H9 (cell line): ENCODE results near the gene ELP1. TPM values are rescaled to one million over a fixed set of nuclear protein-coding genes. Genes with fewer than 3 reads are reported as not detected.

ENCODE experiments used
- DNase-seq: peaks from one replicate; pipeline ENCODE4 v3.0.0-alpha.2; 2017
- H2AFZ ChIP-seq: one replicate; pipeline ENCODE4 v1.6.1; 2013; ENCODE audit warnings: mild to moderate bottlenecking, low read length, control low read depth, moderate library complexity
- H2AK5ac ChIP-seq: 2 replicates; pipeline ENCODE4 v1.6.1; 2013; ENCODE audit warnings: low read length, control low read depth, mixed read lengths; ENCODE audit not compliant: insufficient read length
- H2BK120ac ChIP-seq: one replicate; pipeline ENCODE4 v1.6.1; 2013; ENCODE audit warnings: low read depth, mild to moderate bottlenecking, low read length, control low read depth, inconsistent platforms; ENCODE audit not compliant: poor library complexity, severe bottlenecking
- H2BK12ac ChIP-seq: 2 replicates; pipeline ENCODE4 v1.6.1; 2013; ENCODE audit warnings: low read length, control low read depth, mixed read lengths, low read depth; ENCODE audit not compliant: insufficient read length
- H2BK15ac ChIP-seq: 2 replicates; pipeline ENCODE4 v1.6.1; 2013; ENCODE audit warnings: low read depth, low read length, control low read depth
- H2BK20ac ChIP-seq: one replicate; pipeline ENCODE4 v1.6.1; 2013; ENCODE audit warnings: low read depth, mild to moderate bottlenecking, low read length, control low read depth, inconsistent platforms; ENCODE audit not compliant: poor library complexity, severe bottlenecking
- H2BK5ac ChIP-seq: 2 replicates; pipeline ENCODE4 v1.6.1; 2013; ENCODE audit warnings: low read length, control low read depth, mixed read lengths; ENCODE audit not compliant: insufficient read length
- H3K14ac ChIP-seq: 2 replicates; pipeline ENCODE4 v1.6.1; 2013; ENCODE audit warnings: low read length, control low read depth; ENCODE audit not compliant: insufficient read depth
- H3K18ac ChIP-seq: 2 replicates; pipeline ENCODE4 v1.6.1; 2013; ENCODE audit warnings: low read depth, mild to moderate bottlenecking, mixed read lengths, low read length, control low read depth; ENCODE audit not compliant: insufficient read length
- H3K23ac ChIP-seq: 2 replicates; pipeline ENCODE4 v1.6.1; 2013; ENCODE audit warnings: low read length, control low read depth, mixed read lengths, low read depth; ENCODE audit not compliant: insufficient read length
- H3K23me2 ChIP-seq: 2 replicates; pipeline ENCODE4 v1.6.1; 2013; ENCODE audit warnings: low read depth, mild to moderate bottlenecking, mixed read lengths, low read length, control low read depth; ENCODE audit not compliant: insufficient read length, poor library complexity, severe bottlenecking
- H3K27ac ChIP-seq: 2 replicates; pipeline ENCODE4 v1.5.1; 2013; ENCODE audit warnings: low read length, control low read depth, mixed read lengths, low read depth; ENCODE audit not compliant: insufficient read length
- H3K27me3 ChIP-seq: 2 replicates; pipeline ENCODE4 v1.6.1; 2013; ENCODE audit warnings: low read length, control low read depth, inconsistent platforms; ENCODE audit not compliant: insufficient read depth
- H3K4ac ChIP-seq: 2 replicates; pipeline ENCODE4 v1.6.1; 2013; ENCODE audit warnings: low read depth, mild to moderate bottlenecking, control low read depth, inconsistent platforms, low read length, moderate library complexity
- H3K4me1 ChIP-seq: 2 replicates; pipeline ENCODE4 v1.6.1; 2013; ENCODE audit warnings: low read length, control low read depth, inconsistent platforms; ENCODE audit not compliant: insufficient read depth
- H3K4me2 ChIP-seq: 2 replicates; pipeline ENCODE4 v1.6.1; 2013; ENCODE audit warnings: low read length, control low read depth, mixed read lengths; ENCODE audit not compliant: insufficient read length, insufficient read depth
- H3K56ac ChIP-seq: 2 replicates; pipeline ENCODE4 v1.6.1; 2013; ENCODE audit warnings: low read depth, mild to moderate bottlenecking, mixed read lengths, low read length, control low read depth; ENCODE audit not compliant: insufficient read length
- H3K79me1 ChIP-seq: 2 replicates; pipeline ENCODE4 v1.6.1; 2013; ENCODE audit warnings: low read depth, mild to moderate bottlenecking, moderate library complexity, low read length, control low read depth, inconsistent platforms; ENCODE audit not compliant: insufficient read depth, poor library complexity, severe bottlenecking
- H3K79me2 ChIP-seq: 2 replicates; pipeline ENCODE4 v1.6.1; 2013; ENCODE audit warnings: low read length, control low read depth, inconsistent platforms; ENCODE audit not compliant: insufficient read depth
- H3K9ac ChIP-seq: 2 replicates; pipeline ENCODE4 v1.6.1; 2013; ENCODE audit warnings: low read length, control low read depth, mixed read lengths; ENCODE audit not compliant: insufficient read length; ENCODE audit errors: extremely low read depth
- H3K9me3 ChIP-seq: one replicate; pipeline ENCODE4 v1.6.1; 2013; ENCODE audit warnings: low read depth, low read length, inconsistent platforms; ENCODE audit not compliant: control insufficient read depth
- H3T11ph ChIP-seq: one replicate; pipeline ENCODE4 v1.6.1; 2013; ENCODE audit warnings: mild to moderate bottlenecking, low read length, control low read depth, inconsistent platforms
- H4K20me1 ChIP-seq: one replicate; pipeline ENCODE4 v1.6.1; 2013; ENCODE audit not compliant: control insufficient read depth, insufficient read length, insufficient read depth
- H4K5ac ChIP-seq: 2 replicates; pipeline ENCODE4 v1.6.1; 2013; ENCODE audit warnings: low read depth, mild to moderate bottlenecking, mixed read lengths, low read length, control low read depth; ENCODE audit not compliant: insufficient read length
- H4K8ac ChIP-seq: replicated peaks from 2 replicates; pipeline ENCODE4 v1.6.1; 2013; ENCODE audit warnings: low read length, control low read depth, mixed read lengths, low read depth; ENCODE audit not compliant: insufficient read length
- H4K91ac ChIP-seq: 2 replicates; pipeline ENCODE4 v1.6.1; 2013; ENCODE audit warnings: low read depth, mild to moderate bottlenecking, moderate library complexity, mixed read lengths, low read length, control low read depth; ENCODE audit not compliant: insufficient read length
- H3K27ac Mint-ChIP-seq, 3 experiments: 2 replicates in 2 of 3; 3 replicates in 1 of 3; pipeline ENCODE4 v1.8.0; 2020 to 2021; ENCODE audit warnings: mixed read lengths in 3 of 3, mild to moderate bottlenecking in 1 of 3, moderate library complexity in 1 of 3
- H3K27me3 Mint-ChIP-seq: 2 replicates; pipeline ENCODE4 v1.8.0; 2021; ENCODE audit warnings: low read depth, mild to moderate bottlenecking, moderate library complexity, mixed read lengths
- H3K36me3 Mint-ChIP-seq, 3 experiments: 2 replicates in 2 of 3; 3 replicates in 1 of 3; pipeline ENCODE4 v1.8.0; 2020 to 2021; ENCODE audit warnings: low read depth in 3 of 3, mixed read lengths in 3 of 3; ENCODE audit not compliant: insufficient read depth in 1 of 3
- H3K4me1 Mint-ChIP-seq, 2 experiments: 2 replicates each; pipeline ENCODE4 v1.8.0; 2020; ENCODE audit warnings: mixed read lengths in 2 of 2
- H3K4me3 Mint-ChIP-seq, 2 experiments: 2 replicates in 1 of 2; 3 replicates in 1 of 2; pipeline ENCODE4 v1.8.0; 2020 to 2021; ENCODE audit warnings: mild to moderate bottlenecking in 2 of 2, mixed read lengths in 2 of 2, moderate library complexity in 1 of 2
- H3K9me3 Mint-ChIP-seq, 2 experiments: 2 replicates in 1 of 2; 3 replicates in 1 of 2; pipeline ENCODE4 v1.8.0; 2020; ENCODE audit warnings: mild to moderate bottlenecking in 2 of 2, mixed read lengths in 2 of 2, moderate library complexity in 1 of 2
- total RNA-seq: library from RNA; stranded (reverse); gene quantifications from 2 replicates; pipeline ENCODE4 v1.2.1, GENCODE V29; 2021
- TF ChIP-seq, protein P1 (sequence below): fragments of 200-600 bp; sonication (generic); conservative IDR thresholded peaks from 3 replicates; pipeline ENCODE4 v1.8.0; 2021; ENCODE audit warnings: antibody characterized with exemption, mild to moderate bottlenecking

Gene ELP1
- total RNA-seq, 1 experiment from 2014 or later: 38.7 TPM

DNA sequence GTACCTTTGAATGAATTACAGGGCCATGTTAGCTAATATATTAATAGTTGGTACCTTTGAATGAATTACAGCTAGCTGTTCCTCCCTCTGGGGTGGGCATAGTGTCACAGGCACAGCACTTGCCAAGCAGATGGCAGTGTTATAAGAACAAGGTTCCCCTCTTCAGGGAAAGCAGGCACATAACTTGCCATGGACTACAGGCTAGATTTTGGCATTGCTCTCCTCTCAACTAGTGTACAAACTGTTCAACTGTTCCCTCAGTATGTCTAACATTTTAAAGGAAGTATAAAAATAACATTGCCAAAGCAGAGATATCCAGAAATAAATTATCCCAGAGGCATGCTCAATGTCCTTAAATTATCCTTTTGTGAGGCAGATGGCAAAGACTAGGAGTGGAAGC, 34.0 kb upstream of the ELP1 start:
- H3K9me3 Mint-ChIP-seq: no peaks in the 10 kb centered on the region
- TF ChIP-seq, protein P1, sequence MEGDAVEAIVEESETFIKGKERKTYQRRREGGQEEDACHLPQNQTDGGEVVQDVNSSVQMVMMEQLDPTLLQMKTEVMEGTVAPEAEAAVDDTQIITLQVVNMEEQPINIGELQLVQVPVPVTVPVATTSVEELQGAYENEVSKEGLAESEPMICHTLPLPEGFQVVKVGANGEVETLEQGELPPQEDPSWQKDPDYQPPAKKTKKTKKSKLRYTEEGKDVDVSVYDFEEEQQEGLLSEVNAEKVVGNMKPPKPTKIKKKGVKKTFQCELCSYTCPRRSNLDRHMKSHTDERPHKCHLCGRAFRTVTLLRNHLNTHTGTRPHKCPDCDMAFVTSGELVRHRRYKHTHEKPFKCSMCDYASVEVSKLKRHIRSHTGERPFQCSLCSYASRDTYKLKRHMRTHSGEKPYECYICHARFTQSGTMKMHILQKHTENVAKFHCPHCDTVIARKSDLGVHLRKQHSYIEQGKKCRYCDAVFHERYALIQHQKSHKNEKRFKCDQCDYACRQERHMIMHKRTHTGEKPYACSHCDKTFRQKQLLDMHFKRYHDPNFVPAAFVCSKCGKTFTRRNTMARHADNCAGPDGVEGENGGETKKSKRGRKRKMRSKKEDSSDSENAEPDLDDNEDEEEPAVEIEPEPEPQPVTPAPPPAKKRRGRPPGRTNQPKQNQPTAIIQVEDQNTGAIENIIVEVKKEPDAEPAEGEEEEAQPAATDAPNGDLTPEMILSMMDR: no peak
- Histone ChIP-seq H2BK12ac (no peak overlapping the region), H3K23me2 (no peaks in the 10 kb centered on the region), H3K4me1 (no peaks in the 10 kb centered on the region), H4K91ac (no peak overlapping the region), H4K8ac (no peak overlapping the region), H4K20me1 (no peaks in the 10 kb centered on the region), H2AFZ (no peak overlapping the region), H3K9ac (no peak overlapping the region), H2BK120ac (no peak overlapping the region), H3K14ac (no peak overlapping the region), H4K5ac (no peak overlapping the region), H3K9me3 (no peaks in the 10 kb centered on the region), H3T11ph (no peak overlapping the region), H3K18ac (no peak overlapping the region), H3K27me3 (no peaks in the 10 kb centered on the region), H3K4me2 (no peak overlapping the region), H3K56ac (no peak overlapping the region), H3K79me2 (no peaks in the 10 kb centered on the region), H3K23ac (no peak overlapping the region), H2BK20ac (no peak overlapping the region), H2AK5ac (no peak overlapping the region), H2BK5ac (no peak overlapping the region), H3K4ac (no peak overlapping the region), H3K79me1 (no peaks in the 10 kb centered on the region), H2BK15ac (no peak overlapping the region), H3K27ac (no peak overlapping the region)
- no peaks in the 10 kb centered on the region for H3K4me1 Mint-ChIP-seq
- peaks cover 10 to 34% (median 24%) of the 10 kb centered on the region in 3 experiments; a peak in 6 of 7 replicates for H3K36me3 Mint-ChIP-seq
- H3K4me3 Mint-ChIP-seq: no peak overlapping the region
- peak overlapping the region in 1 of 3 experiments; percentile 30; a peak in 1 of 7 replicates for H3K27ac Mint-ChIP-seq
- no peak for DNase-seq
- no peaks in the 10 kb centered on the region for H3K27me3 Mint-ChIP-seq
